A549 (cell line): Measurements from ENCODE around the gene ASMTL. TPM values are rescaled to one million over a fixed set of nuclear protein-coding genes. Genes with fewer than 3 reads are reported as not detected.
"Not testable (repeated sequence)": the region's sequence is repeated elsewhere in the genome, so short reads cannot be mapped to it uniquely, and the experiment has no call there.

Experiments
- ATAC-seq, 2 experiments: fragments of 200-7000 bp in 1 of 2; fragments of >200 bp in 1 of 2; cut with Nextera tagmentation in 1 of 2; cut with Tn5 transposase in 1 of 2; 3 replicates each; pipeline versions ENCODE4 v1.8.0 to v1.9.1; 2018 to 2020; ENCODE audit warnings: mild to moderate bottlenecking in 1 of 2, moderate library complexity in 1 of 2
- CTCF ChIA-PET: fragments of 300-600 bp; sonication (Branson Sonifier 250); formaldehyde crosslinking; extraction: SDS; loops from one replicate; lab custom pipeline; 2021; ENCODE audit warnings: antibody characterized with exemption, inconsistent platforms; lab: Yijun Ruan, JAX
- POLR2A ChIA-PET: fragments of 350-600 bp; formaldehyde crosslinking; extraction: SDS; loops from one replicate; lab custom pipeline; 2021; ENCODE audit warnings: antibody characterized with exemption, inconsistent platforms; lab: Yijun Ruan, JAX
- DNase-seq, 2 experiments: peaks; one replicate each; pipeline versions ENCODE4 v3.0.0 to v3.0.0-alpha.2; 2011 to 2016; ENCODE audit warnings: low read depth in 1 of 2, low spot score in 1 of 2
- FAIRE-seq: peaks from 2 replicates; lab custom pipeline; 2011; peaks lifted over from hg19 to GRCh38; lab: Jason Lieb, UNC
- H3K27ac ChIP-seq, 2 experiments: fragments of >200 bp; sonication (Bioruptor Twin); formaldehyde crosslinking; 3 replicates each; pipeline ENCODE4 v1.5.1; 2016 to 2017
- H3K4me1 ChIP-seq: fragments of >200 bp; sonication (Bioruptor Twin); formaldehyde crosslinking; 3 replicates; pipeline ENCODE4 v1.6.1; 2016
- H3K4me2 ChIP-seq: fragments of >200 bp; sonication (Bioruptor Twin); formaldehyde crosslinking; 3 replicates; pipeline ENCODE4 v1.6.1; 2016
- H3K4me3 ChIP-seq: fragments of >200 bp; sonication (Bioruptor Twin); formaldehyde crosslinking; 3 replicates; pipeline ENCODE4 v1.5.1; 2016
- H3K9me3 ChIP-seq: fragments of >200 bp; sonication (Bioruptor Twin); formaldehyde crosslinking; 3 replicates; pipeline ENCODE4 v1.6.1; 2016
- CHD4 ChIP-seq: fragments of 200-600 bp; sonication (generic); IDR thresholded peaks from 2 replicates; pipeline ENCODE4 v1.6.1; 2016; ENCODE audit warnings: antibody characterized with exemption, mild to moderate bottlenecking, borderline replicate concordance
- EHMT2 ChIP-seq: fragments of 200-600 bp; sonication (generic); IDR thresholded peaks from 2 replicates; pipeline ENCODE4 v1.6.1; 2016; ENCODE audit warnings: antibody characterized with exemption, low read depth, mild to moderate bottlenecking, moderate library complexity
- HOXA7 ChIP-seq: fragments of 250-450 bp; sonication (Bioruptor Pico); IDR thresholded peaks from 2 replicates; pipeline ENCODE4 v1.5.0; 2020; ENCODE audit warnings: mild to moderate bottlenecking, moderate library complexity
- JUNB ChIP-seq: fragments of >200 bp; sonication (Bioruptor Twin); formaldehyde crosslinking; IDR thresholded peaks from 2 replicates; pipeline ENCODE4 v1.6.1; 2016
- NFE2L2 ChIP-seq: fragments of 150-350 bp; conservative IDR thresholded peaks from 2 replicates; pipeline ENCODE4 v1.6.1; 2014; ENCODE audit warnings: low read length
- NR3C1 ChIP-seq: fragments of >200 bp; sonication (Bioruptor Twin); formaldehyde crosslinking; IDR thresholded peaks from 3 replicates; pipeline ENCODE4 v1.6.1; 2017
- WGBS: methylation state at CpG from one replicate; pipeline ENCODE4 v1.1.6; 2017; ENCODE audit errors: missing lambda C conversion rate; 5-methylcytosine and 5-hydroxymethylcytosine counted together
- polyA plus RNA-seq, 4 experiments: library from polyadenylated mRNA; depleted of rRNA in 3 of 4; stranded (reverse); fragments of >200 nt; fragmentation: RNase III in 1 of 4; extraction: RNeasy Plus Mini Kit Qiagen cat#74134 plus additional on column Dnase treatment in 1 of 4; gene quantifications; 2 replicates in 3 of 4; 3 replicates in 1 of 4; pipeline ENCODE4 v1.2.3, GENCODE V29; 2011 to 2017
- TF ChIP-seq, protein P1 (sequence below): fragments of >200 bp; sonication (Bioruptor Twin); formaldehyde crosslinking; IDR thresholded peaks from 2 replicates; pipeline ENCODE4 v1.6.1; 2016
- TF ChIP-seq, protein P2 (sequence below): fragments of 200-600 bp; sonication (generic); IDR thresholded peaks from 2 replicates; pipeline ENCODE4 v1.6.1; 2016; ENCODE audit warnings: antibody characterized with exemption, mild to moderate bottlenecking, moderate library complexity
- TF ChIP-seq, protein P3 (sequence below): IDR thresholded peaks from 2 replicates; pipeline ENCODE4 v1.6.1; 2012

ASMTL gene
- polyA plus RNA-seq, 2 of the 4 experiments (the other 2 are of a cell fraction): 12.3 to 15.4 TPM

DNA sequence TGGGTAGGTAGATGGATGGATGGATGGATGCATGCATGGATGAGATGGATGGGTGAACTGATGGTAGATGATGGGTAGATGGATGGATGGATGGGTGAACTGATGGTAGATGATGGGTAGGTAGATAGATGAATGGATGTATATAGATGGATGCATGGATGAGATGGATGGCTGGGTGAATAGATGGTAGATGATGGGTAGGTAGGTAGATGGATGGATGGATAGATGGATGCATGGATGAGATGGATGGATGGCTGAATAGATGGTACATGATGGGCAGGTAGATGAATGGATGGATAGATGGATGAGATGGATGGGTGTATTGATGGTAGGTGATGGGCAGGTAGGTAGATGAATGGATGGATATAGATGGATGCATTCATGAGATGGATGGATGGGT is 45.7 kb downstream of the ASMTL start:
- ChIA-PET POLR2A (no interaction called here), CTCF (no interaction called here)
- no peaks in the 10 kb centered on the region for H3K9me3 ChIP-seq
- H3K27ac ChIP-seq: no peak overlapping the region
- ATAC-seq (no peak), DNase-seq (no peak), FAIRE-seq (no peak)
- H3K4me3 ChIP-seq: no peak overlapping the region
- no peak overlapping the region for H3K4me2 ChIP-seq
- TF ChIP-seq HOXA7 (CRISPR knock-in tag) (no peak), NFE2L2 (no peak), EHMT2 (0 out of 2 replicates have a peak, but pooled peaks have one; percentile 52), CHD4 (no peak)
- TF ChIP-seq, protein P1, sequence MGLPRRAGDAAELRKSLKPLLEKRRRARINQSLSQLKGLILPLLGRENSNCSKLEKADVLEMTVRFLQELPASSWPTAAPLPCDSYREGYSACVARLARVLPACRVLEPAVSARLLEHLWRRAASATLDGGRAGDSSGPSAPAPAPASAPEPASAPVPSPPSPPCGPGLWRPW: no peak
- TF ChIP-seq, protein P2, sequence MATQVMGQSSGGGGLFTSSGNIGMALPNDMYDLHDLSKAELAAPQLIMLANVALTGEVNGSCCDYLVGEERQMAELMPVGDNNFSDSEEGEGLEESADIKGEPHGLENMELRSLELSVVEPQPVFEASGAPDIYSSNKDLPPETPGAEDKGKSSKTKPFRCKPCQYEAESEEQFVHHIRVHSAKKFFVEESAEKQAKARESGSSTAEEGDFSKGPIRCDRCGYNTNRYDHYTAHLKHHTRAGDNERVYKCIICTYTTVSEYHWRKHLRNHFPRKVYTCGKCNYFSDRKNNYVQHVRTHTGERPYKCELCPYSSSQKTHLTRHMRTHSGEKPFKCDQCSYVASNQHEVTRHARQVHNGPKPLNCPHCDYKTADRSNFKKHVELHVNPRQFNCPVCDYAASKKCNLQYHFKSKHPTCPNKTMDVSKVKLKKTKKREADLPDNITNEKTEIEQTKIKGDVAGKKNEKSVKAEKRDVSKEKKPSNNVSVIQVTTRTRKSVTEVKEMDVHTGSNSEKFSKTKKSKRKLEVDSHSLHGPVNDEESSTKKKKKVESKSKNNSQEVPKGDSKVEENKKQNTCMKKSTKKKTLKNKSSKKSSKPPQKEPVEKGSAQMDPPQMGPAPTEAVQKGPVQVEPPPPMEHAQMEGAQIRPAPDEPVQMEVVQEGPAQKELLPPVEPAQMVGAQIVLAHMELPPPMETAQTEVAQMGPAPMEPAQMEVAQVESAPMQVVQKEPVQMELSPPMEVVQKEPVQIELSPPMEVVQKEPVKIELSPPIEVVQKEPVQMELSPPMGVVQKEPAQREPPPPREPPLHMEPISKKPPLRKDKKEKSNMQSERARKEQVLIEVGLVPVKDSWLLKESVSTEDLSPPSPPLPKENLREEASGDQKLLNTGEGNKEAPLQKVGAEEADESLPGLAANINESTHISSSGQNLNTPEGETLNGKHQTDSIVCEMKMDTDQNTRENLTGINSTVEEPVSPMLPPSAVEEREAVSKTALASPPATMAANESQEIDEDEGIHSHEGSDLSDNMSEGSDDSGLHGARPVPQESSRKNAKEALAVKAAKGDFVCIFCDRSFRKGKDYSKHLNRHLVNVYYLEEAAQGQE: no peak
- H3K4me1 ChIP-seq: no peaks in the 10 kb centered on the region

DNA sequence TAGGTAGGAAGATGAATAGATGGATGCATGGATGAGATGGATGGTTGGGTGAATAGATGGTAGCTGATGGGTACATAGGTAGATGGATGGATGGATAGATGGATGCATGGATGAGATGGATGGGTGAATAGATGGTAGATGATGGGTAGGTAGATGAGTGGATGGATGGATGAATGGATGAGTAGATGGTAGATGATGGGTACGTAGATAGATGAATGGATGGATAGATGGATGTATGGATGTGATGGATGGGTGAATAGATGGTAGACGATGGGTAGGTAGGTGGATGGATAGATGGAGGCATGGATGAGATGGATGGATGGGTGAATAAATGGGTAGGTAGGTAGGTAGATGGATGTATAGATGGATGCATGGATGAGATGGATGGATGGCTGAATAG is 46.9 kb downstream of the ASMTL start:
- CTCF ChIA-PET, H3K4me1 ChIP-seq, DNase-seq, ATAC-seq, H3K27ac ChIP-seq, H3K9me3 ChIP-seq, H3K4me2 ChIP-seq, FAIRE-seq, POLR2A ChIA-PET, H3K4me3 ChIP-seq: not testable (repeated sequence)
- WGBS: 94% methylated on average over 2 of the region's 2 CpGs

DNA sequence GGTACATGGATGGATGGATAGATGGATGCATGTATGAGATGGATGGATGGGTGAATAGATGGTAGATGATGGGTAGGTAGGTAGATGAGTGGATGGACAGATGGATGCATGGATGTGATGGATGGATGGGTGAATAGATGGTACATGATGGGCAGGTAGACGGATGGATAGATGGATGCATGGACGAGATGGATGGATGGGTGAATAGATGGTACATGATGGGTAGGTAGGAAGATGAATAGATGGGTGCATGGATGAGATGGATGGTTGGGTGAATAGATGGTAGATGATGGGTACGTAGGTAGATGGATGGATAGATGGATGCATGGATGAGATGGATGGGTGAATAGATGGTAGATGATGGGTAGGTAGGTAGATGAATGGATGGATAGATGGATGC is 48.8 kb downstream of the ASMTL start:
- 91% methylated on average over 3 of the region's 3 CpGs for WGBS
- CTCF ChIA-PET, ATAC-seq, POLR2A ChIA-PET, H3K9me3 ChIP-seq, H3K4me3 ChIP-seq, H3K4me1 ChIP-seq, FAIRE-seq, DNase-seq, H3K27ac ChIP-seq, H3K4me2 ChIP-seq: not testable (repeated sequence)

DNA sequence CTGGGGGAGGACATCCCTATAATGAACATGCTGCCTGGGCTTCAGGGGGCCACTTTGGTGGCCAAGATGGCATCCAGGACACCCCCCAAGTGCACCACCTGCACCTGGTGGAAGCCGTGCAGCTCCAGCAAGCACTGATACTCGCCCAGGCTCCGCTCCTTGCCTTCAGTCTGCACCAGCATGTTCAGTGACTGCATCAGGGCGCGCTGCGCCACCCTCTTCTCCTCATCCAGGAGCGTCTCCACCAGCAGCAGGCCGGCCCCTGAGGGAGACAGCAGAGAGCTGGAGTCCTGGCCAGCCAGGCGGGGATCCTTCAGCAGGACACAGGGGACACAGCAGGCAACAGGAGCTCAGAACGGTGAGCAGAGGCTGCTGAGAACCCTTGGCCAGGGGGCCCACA is 49.5 kb downstream of the ASMTL start:
- ChIA-PET CTCF (no interaction called here), POLR2A (no interaction called here)
- Histone ChIP-seq H3K4me2 (no peak overlapping the region), H3K27ac (no peak overlapping the region), H3K9me3 (no peaks in the 10 kb centered on the region), H3K4me1 (no peaks in the 10 kb centered on the region), H3K4me3 (no peak overlapping the region)
- FAIRE-seq (no peak), ATAC-seq (no peak), DNase-seq (no peak)
- TF ChIP-seq JUNB (no peak), NR3C1 (no peak)
- TF ChIP-seq, protein P1: no peak
- TF ChIP-seq, protein P3, sequence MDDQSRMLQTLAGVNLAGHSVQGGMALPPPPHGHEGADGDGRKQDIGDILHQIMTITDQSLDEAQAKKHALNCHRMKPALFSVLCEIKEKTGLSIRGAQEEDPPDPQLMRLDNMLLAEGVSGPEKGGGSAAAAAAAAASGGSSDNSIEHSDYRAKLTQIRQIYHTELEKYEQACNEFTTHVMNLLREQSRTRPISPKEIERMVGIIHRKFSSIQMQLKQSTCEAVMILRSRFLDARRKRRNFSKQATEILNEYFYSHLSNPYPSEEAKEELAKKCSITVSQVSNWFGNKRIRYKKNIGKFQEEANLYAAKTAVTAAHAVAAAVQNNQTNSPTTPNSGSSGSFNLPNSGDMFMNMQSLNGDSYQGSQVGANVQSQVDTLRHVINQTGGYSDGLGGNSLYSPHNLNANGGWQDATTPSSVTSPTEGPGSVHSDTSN: no peak
- 99% methylated on average over 9 of the region's 10 CpGs for WGBS
